ENCODE data around the gene SIRT7.
A peak's percentile ranks its signal among the peaks of the same experiment; 100 is the strongest.

Gene SIRT7

GRCh38 chr17:81885454-81885853 is 32.5 kb downstream of the SIRT7 start:
- DNase-seq: no peak

- no peak for DNase-seq
Observed at GRCh38 chr17:81884968-81885367, 33.0 kb downstream of the SIRT7 start.

GRCh38 chr17:81884520-81884919 is 33.5 kb downstream of the SIRT7 start:
- no peak for DNase-seq

- DNase-seq: no peak
Observed at GRCh38 chr17:81879121-81879520, 38.9 kb downstream of the SIRT7 start.

GRCh38 chr17:81878294-81878693 is 39.7 kb downstream of the SIRT7 start:
- DNase-seq: no peak

- no peak for DNase-seq
Observed at GRCh38 chr17:81877569-81877968, 40.4 kb downstream of the SIRT7 start.

- DNase-seq: peak; percentile 93
Observed at GRCh38 chr17:81871387-81872230, 46.4 kb downstream of the SIRT7 start.

GRCh38 chr17:81870981-81871386 is 47.0 kb downstream of the SIRT7 start, which contains the start of gene ARHGDIA:
ARHGDIA (minus strand) TSS chr17:81871337; CDS start chr17:81869930, 1,407 bp downstream.
- DNase-seq: no peak

GRCh38 chr17:81870131-81870980 is 47.6 kb downstream of the SIRT7 start:
- DNase-seq: peak; percentile 24

- DNase-seq: no peak
Observed at GRCh38 chr17:81869221-81870130, 48.5 kb downstream of the SIRT7 start.

GRCh38 chr17:81868674-81869220 is 49.2 kb downstream of the SIRT7 start:
- DNase-seq: no peak

GRCh38 chr17:81867991-81868673 is 49.8 kb downstream of the SIRT7 start:
- DNase-seq: no peak

GRCh38 chr17:81867170-81867990 is 50.6 kb downstream of the SIRT7 start:
- DNase-seq: no peak

GRCh38 chr17:81866440-81867169 is 51.4 kb downstream of the SIRT7 start:
- no peak for DNase-seq

- no peak for DNase-seq
Observed at GRCh38 chr17:81865733-81866439, 52.1 kb downstream of the SIRT7 start.

GRCh38 chr17:81865358-81865732 is 52.6 kb downstream of the SIRT7 start:
- DNase-seq: no peak

GRCh38 chr17:81863833-81864768 is 53.9 kb downstream of the SIRT7 start:
- DNase-seq: no peak

- no peak for DNase-seq
Observed at GRCh38 chr17:81863123-81863675, 54.8 kb downstream of the SIRT7 start.
